GM04503 (cell line): ENCODE measurements around the gene DUOXA2.
A peak's percentile ranks its signal among the peaks of the same experiment; 100 is the strongest.

Experiments
- DNase-seq: peaks from one replicate; pipeline ENCODE4 v3.0.0-alpha.2; 2012; ENCODE audit warnings: low read depth

Gene DUOXA2

DNA sequence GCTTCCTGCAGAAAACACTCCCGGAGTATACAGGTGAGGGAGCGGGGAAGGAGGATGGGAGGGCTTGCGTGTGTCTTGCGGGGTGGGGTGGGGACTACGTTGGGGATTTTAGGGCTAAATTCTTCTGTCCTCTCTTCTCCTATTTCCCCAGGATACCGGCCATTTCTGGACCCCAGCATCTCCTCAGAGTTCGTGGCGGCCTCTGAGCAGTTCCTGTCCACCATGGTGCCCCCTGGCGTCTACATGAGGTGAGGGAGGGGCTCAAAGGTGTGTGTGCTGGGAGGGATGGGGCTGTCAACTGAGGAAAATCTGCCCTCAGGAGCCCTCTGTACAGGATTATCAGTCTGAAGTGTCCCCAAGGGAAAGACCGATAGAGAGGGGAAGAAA is 22.2 kb downstream of the DUOXA2 start:
- DNase-seq = no peak

- DNase-seq = no peak
Measured at GRCh38 chr15:45137703-45138102, 23.6 kb downstream of the DUOXA2 start.

- DNase-seq = no peak
Measured at GRCh38 chr15:45138814-45139765, 25.0 kb downstream of the DUOXA2 start.

- no peak for DNase-seq
Measured at GRCh38 chr15:45139770-45140169, 25.6 kb downstream of the DUOXA2 start.

DNA sequence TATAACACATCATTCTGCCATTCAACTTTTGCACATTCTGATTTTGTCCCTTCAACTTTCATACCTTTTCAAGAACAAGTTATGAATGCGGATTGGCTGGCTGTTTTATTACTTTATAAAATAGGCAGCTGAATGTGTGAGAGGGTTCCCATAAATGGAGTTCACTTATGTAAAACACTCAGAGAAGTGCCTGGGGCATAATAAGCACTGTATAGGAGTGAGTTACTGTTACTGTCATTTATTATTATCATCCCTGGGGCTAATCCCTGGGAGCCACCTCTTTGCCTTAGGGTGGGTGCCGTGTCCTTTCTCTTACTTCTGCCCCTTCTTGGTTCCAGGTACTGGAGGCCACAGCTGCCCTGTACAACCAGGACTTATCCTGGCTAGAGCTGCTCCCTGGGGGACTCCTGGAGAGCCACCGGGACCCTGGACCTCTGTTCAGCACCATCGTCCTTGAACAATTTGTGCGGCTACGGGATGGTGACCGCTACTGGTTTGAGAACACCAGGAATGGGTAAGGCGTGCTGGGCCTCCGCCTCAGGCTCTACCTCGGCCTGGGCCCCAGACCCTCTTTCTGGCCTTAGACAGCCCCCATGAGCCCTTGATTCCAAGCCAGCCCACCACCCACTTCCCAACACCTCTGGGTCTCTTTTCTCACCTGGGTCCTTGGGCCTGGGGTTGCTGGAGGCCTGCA is 26.6 kb downstream of the DUOXA2 start:
- no peak for DNase-seq

DNA sequence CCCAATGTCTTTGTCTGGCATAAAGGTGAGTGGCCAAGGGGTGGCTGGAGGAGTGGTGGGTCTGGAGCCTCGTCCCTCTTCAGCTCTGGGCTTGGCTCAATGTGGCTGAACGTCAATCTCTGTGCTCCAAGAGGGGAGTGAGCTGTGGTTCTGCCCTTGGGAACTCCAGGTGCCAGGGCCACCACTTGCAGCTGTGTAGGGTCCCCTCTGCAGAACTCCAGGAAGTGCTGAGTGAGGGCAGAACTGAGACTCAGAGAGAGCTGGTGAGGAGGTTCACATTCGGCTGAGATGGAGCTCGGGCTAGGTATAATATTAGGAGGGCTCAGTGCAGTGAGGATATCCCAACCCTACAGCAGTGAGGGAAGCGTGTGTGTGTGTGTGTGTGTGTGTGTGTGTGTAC is 27.3 kb downstream of the DUOXA2 start:
- DNase-seq = no peak

- DNase-seq = no peak
Measured at GRCh38 chr15:45143056-45143455, 28.9 kb downstream of the DUOXA2 start.

DNA sequence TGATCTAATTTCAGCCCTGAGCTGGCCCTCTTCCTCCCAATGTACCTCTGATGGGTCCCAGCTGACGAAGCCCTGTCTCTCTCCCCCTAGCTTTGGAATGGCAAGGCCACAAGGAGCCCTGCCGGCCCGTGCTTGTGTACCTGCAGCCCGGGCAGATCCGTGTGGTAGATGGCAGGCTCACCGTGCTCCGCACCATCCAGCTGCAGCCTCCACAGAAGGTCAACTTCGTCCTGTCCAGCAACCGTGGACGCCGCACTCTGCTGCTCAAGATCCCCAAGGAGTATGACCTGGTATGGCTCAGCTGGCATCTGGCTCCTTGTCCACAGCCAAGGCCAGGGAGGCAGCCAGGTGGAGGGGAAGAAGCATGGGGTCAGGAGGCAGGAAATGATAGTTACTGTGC is 29.8 kb downstream of the DUOXA2 start:
- no peak for DNase-seq

DNA sequence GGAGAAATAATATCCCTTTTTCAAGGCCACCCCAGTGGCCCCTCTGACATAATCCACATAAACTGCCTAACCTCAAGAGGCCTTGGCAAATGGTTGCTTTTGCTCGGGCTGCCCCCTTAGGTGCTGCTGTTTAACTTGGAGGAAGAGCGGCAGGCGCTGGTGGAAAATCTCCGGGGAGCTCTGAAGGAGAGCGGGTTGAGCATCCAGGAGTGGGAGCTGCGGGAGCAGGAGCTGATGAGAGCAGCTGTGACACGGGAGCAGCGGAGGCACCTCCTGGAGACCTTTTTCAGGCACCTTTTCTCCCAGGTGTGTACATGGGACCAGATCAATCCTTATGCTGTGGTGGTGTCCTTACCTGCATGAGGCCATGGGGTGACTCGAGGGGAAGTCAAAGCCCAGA is 30.6 kb downstream of the DUOXA2 start:
- DNase-seq = no peak

GRCh38 chr15:45146405-45146804 is 32.3 kb downstream of the DUOXA2 start:
- no peak for DNase-seq

DNA sequence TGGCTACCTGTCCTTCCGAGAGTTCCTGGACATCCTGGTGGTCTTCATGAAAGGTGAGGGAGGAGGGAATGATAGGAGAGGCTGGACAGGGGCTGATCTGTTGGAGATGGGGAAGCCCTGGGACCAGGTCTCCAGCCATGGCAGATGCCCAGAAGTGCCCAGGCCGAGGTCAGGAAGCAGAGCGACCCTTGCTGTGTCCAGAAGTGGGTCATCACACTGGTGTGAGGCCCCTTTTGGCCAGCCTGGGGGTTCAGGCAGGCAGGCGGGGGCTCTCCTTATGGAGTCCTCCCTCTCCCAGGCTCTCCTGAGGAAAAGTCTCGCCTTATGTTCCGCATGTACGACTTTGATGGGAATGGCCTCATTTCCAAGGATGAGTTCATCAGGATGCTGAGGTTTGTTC is 33.5 kb downstream of the DUOXA2 start:
- no peak for DNase-seq

GRCh38 chr15:45148076-45149059 is 34.2 kb downstream of the DUOXA2 start:
- DNase-seq = no peak

- DNase-seq = no peak
Measured at GRCh38 chr15:45149060-45149459, 34.9 kb downstream of the DUOXA2 start.

GRCh38 chr15:45150481-45150880 is 36.4 kb downstream of the DUOXA2 start:
- no peak for DNase-seq

DNA sequence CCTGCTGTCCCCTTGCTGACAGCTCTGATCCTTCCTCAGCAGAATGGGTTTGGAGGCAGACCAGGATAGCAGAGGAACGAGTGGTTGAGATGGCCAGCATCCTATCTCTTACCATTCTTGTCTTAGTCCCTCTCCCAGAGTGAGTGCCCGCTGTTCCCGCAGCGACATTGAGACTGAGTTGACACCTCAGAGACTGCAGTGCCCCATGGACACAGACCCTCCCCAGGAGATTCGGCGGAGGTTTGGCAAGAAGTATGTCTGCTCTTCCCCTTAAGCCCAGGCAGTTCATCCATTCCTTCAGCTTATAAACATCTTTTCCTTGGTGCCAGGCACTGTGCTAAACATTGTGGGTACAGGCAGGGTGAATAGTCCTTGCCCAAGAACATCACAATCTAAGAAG is 36.9 kb downstream of the DUOXA2 start:
- no peak for DNase-seq

DNA sequence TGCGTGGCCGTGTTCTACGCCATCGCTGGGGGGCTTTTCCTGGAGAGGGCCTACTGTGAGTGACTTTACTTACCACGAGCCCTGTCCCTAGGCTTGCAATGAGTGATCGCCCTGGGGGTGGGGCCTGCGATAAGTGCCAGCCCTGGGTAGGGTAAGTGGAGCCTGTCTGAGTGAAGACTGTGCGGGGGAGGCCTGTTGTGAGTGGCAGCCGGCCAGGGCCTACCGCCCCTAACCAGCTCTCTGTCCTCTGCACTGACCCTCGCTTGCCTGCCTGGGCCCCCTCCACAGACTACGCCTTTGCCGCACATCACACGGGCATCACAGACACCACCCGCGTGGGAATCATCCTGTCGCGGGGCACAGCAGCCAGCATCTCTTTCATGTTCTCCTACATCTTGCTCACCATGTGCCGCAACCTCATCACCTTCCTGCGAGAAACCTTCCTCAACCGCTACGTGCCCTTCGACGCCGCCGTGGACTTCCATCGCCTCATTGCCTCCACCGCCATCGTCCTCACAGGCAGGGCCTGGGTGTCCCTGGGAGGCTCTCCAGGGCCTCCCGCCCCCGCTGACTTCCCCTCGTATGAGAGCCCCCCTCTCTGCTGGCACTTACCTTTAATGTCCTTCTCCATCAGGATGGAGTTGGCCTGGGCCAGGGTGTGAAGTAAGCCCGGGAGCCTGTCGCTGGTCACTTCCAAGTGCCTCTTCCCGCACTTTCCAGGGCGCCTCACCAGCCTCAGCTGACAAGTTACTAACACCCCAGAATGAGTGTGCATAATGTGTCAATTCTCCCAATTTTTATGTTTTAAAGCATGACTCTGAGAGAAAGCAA is 38.1 kb downstream of the DUOXA2 start:
- no peak for DNase-seq

GRCh38 chr15:45155739-45156138 is 41.6 kb downstream of the DUOXA2 start:
- DNase-seq = no peak

DNA sequence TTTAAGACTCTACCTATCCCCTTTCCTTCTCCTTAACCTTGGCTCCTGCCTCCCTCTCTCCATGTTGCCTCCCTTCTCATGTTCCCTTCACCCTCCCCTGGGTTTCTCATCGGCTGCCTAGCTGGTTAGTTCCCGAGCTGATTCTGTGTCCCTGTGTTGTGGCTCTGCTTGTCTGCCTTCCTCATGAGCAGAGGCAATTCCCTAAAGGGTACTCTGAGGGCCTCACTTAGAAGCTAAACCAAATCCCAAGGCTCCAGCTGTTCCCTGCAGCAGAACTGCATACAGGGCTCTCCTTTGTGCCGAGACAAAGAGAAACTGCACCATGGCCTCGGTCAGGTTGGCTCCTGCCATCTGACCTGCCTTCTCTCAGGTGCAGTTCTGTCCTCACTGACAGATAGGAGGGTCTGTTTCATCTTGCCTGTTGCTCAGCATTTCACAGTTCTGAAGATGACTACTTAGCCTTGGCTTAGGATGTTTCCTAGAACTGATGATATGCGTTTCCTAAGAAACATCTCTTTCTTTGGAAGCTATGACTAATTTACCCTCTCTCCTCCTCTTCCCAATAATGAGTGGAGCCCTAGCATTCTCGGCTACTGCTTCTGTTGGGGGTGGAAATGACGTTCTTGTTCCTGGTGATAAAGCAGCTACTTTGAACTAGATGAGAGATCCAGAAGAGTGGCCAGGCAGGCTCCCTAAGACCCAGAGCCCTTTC is 42.8 kb downstream of the DUOXA2 start:
- DNase-seq = peak; percentile 74

DNA sequence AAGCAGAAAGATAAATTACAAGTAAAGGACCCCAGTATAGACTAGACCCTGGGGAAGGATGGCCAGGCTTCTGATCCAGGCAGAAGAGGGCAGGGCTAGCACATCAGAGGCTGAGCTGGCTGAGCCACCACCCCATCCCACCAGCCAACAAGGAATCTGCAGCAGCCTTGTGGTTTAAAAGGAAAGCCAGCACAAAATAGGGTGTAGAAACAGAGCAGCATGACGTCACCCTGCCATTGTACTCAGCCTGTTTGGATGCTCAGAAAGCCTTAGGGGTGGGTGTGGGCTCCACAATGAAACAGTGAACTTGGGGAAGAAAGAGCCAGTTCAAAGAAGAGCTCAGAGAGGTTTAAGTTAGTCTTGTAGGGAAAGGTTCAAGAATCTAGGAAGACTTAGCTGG is 43.8 kb downstream of the DUOXA2 start:
- peak; percentile 59 for DNase-seq

DNA sequence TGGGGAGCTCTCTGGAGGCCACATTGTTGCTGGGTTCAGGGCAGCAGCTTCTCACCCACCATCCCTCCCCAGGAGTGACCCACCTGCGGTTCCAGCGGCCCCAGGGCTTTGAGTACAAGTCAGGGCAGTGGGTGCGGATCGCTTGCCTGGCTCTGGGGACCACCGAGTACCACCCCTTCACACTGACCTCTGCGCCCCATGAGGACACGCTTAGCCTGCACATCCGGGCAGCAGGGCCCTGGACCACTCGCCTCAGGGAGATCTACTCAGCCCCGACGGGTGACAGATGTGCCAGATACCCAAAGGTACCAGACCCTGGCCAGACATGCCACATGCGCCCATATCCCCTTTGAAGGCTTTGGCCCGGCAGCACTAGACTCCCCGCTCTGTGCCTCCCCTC is 47.5 kb downstream of the DUOXA2 start:
- DNase-seq = no peak
